ENCODE results near the gene CELA3B.
"Not testable (repeated sequence)": the region's sequence is repeated elsewhere in the genome, so short reads cannot be mapped to it uniquely, and the experiment has no call there.

Gene CELA3B

GRCh38 chr1:21980515-21981220, 3.8 kb downstream of the CELA3B start:
- not testable (repeated sequence) for DNase-seq

- not testable (repeated sequence) for DNase-seq
Observed at GRCh38 chr1:21981253-21981652, 4.4 kb downstream of the CELA3B start.

GRCh38 chr1:21982122-21982521, 5.3 kb downstream of the CELA3B start:
- DNase-seq = not testable (repeated sequence)

- DNase-seq = not testable (repeated sequence)
Observed at GRCh38 chr1:21983539-21983938, 6.7 kb downstream of the CELA3B start.

- DNase-seq = not testable (repeated sequence)
Observed at GRCh38 chr1:21985893-21986292, 9.1 kb downstream of the CELA3B start.

GRCh38 chr1:21986386-21986785, 9.6 kb downstream of the CELA3B start:
- not testable (repeated sequence) for DNase-seq

- not testable (repeated sequence) for DNase-seq
Observed at GRCh38 chr1:21989672-21990393, 13.0 kb downstream of the CELA3B start.

- DNase-seq = not testable (repeated sequence)
Observed at GRCh38 chr1:21992186-21992585, 15.4 kb downstream of the CELA3B start.

- DNase-seq = not testable (repeated sequence)
Observed at GRCh38 chr1:21994716-21995115, 17.9 kb downstream of the CELA3B start.

GRCh38 chr1:21996663-21996970, 19.8 kb downstream of the CELA3B start:
- DNase-seq = not testable (repeated sequence)

- DNase-seq = not testable (repeated sequence)
Observed at GRCh38 chr1:21997891-21998623, 21.2 kb downstream of the CELA3B start.

GRCh38 chr1:21998624-21999294, 21.9 kb downstream of the CELA3B start:
- not testable (repeated sequence) for DNase-seq

GRCh38 chr1:21999645-22000044, 22.8 kb downstream of the CELA3B start:
- not testable (repeated sequence) for DNase-seq

GRCh38 chr1:22001409-22001808, 24.6 kb downstream of the CELA3B start, which contains the start of gene CELA3A:
Gene CELA3A (plus strand): TSS chr1:22001657. CDS start chr1:22001675, 18 bp downstream.
- DNase-seq = no peak

GRCh38 chr1:22002461-22002860, 25.6 kb downstream of the CELA3B start:
- not testable (repeated sequence) for DNase-seq

GRCh38 chr1:22002875-22003274, 26.1 kb downstream of the CELA3B start:
- not testable (repeated sequence) for DNase-seq

- DNase-seq = not testable (repeated sequence)
Observed at GRCh38 chr1:22003959-22004358, 27.1 kb downstream of the CELA3B start.

GRCh38 chr1:22005261-22006149, 28.7 kb downstream of the CELA3B start:
- not testable (repeated sequence) for DNase-seq

- not testable (repeated sequence) for DNase-seq
Observed at GRCh38 chr1:22006736-22007135, 29.9 kb downstream of the CELA3B start.

GRCh38 chr1:22007262-22007661, 30.4 kb downstream of the CELA3B start:
- DNase-seq = not testable (repeated sequence)

- DNase-seq = not testable (repeated sequence)
Observed at GRCh38 chr1:22009566-22009965, 32.7 kb downstream of the CELA3B start.

GRCh38 chr1:22012752-22013151, 35.9 kb downstream of the CELA3B start:
- not testable (repeated sequence) for DNase-seq

Data from GF-D8 (cell line).